HepG2 (cell line): ENCODE data around the gene RNU1-2. TPM values are rescaled to one million over a fixed set of nuclear protein-coding genes. Genes with fewer than 3 reads are reported as not detected.
"Not testable (repeated sequence)": the region's sequence is repeated elsewhere in the genome, so short reads cannot be mapped to it uniquely, and the experiment has no call there.

Source experiments
- ATAC-seq: fragments of 200-7000 bp; cut with Tn5 transposase; 3 replicates; pipeline ENCODE4 v1.9.1; 2020; ENCODE audit warnings: mild to moderate bottlenecking, moderate library complexity
- BruUV-seq: library from RNA; stranded (reverse); fragments of 400-500 nt; replicated peaks from 2 replicates; lab custom pipeline; 2021; lab: Mats Ljungman, UMichigan
- CTCF ChIA-PET: fragments of 300-600 bp; formaldehyde crosslinking; extraction: SDS; loops from one replicate; lab custom pipeline; 2021; ENCODE audit warnings: low total read pairs, inconsistent platforms, low intra/inter-chr PET ratio; lab: Yijun Ruan, JAX
- POLR2A ChIA-PET: fragments of 350-600 bp; sonication (Branson Sonifier 250); formaldehyde crosslinking; loops from one replicate; lab custom pipeline; 2020; ENCODE audit warnings: antibody characterized with exemption, inconsistent platforms; lab: Yijun Ruan, JAX
- DNase-seq: peaks from one replicate; pipeline ENCODE4 v3.0.0-alpha.2; 2015; ENCODE audit warnings: low spot score
- FAIRE-seq: peaks from 3 replicates; lab custom pipeline; 2011; peaks lifted over from hg19 to GRCh38; lab: Jason Lieb, UNC
- H2AFZ ChIP-seq: one replicate; pipeline ENCODE4 v1.6.1; 2011; ENCODE audit warnings: low read length, inconsistent platforms
- H3K27ac ChIP-seq: fragments of 300-600 bp; 3 replicates; pipeline ENCODE4 v1.8.0; 2011; ENCODE audit warnings: mixed run types, mild to moderate bottlenecking, mixed read lengths, low read length, inconsistent platforms; ENCODE audit not compliant: insufficient read depth; ENCODE audit errors: extremely low read length
- H3K27me3 ChIP-seq, 2 experiments: fragments of 200-600 bp in 1 of 2; 2 replicates in 1 of 2; 3 replicates in 1 of 2; pipeline versions ENCODE4 v1.6.0 to v1.8.0; 2011; ENCODE audit warnings: low read length in 2 of 2, mild to moderate bottlenecking in 2 of 2, moderate library complexity in 2 of 2, inconsistent platforms in 1 of 2; ENCODE audit not compliant: insufficient read depth in 2 of 2, control insufficient read depth in 1 of 2
- H3K36me3 ChIP-seq, 2 experiments: fragments of 200-600 bp in 1 of 2; replicated peaks in 1 of 2; 2 replicates in 1 of 2; 3 replicates in 1 of 2; pipeline versions ENCODE4 v1.5.1 to v1.8.0; 2011; ENCODE audit warnings: low read length in 2 of 2, inconsistent platforms in 1 of 2; ENCODE audit not compliant: insufficient read depth in 2 of 2, control insufficient read depth in 1 of 2
- H3K4me1 ChIP-seq: 2 replicates; pipeline ENCODE4 v1.5.1; 2012; ENCODE audit warnings: low read length, inconsistent platforms; ENCODE audit not compliant: insufficient read depth
- H3K4me2 ChIP-seq: 2 replicates; pipeline ENCODE4 v1.6.0; 2011; ENCODE audit warnings: low read depth, low read length, inconsistent platforms
- H3K4me3 ChIP-seq, 3 experiments: fragments of 200-600 bp in 1 of 3; sonication (generic), shearing (Covaris generic) in 1 of 3; replicated peaks in 1 of 3; 2 replicates each; pipeline ENCODE4 v1.5.1; 2011 to 2016; ENCODE audit warnings: low read length in 3 of 3, inconsistent platforms in 2 of 3, low read depth in 2 of 3, mild to moderate bottlenecking in 2 of 3, control low read depth in 1 of 3, mixed read lengths in 1 of 3; ENCODE audit not compliant: insufficient read depth in 1 of 3
- H3K79me2 ChIP-seq: one replicate; pipeline ENCODE4 v1.6.1; 2011; ENCODE audit warnings: low read length, inconsistent platforms; ENCODE audit not compliant: insufficient read depth
- H3K9ac ChIP-seq: 2 replicates; pipeline ENCODE4 v1.6.0; 2011; ENCODE audit warnings: mild to moderate bottlenecking, low read depth, low read length, inconsistent platforms; ENCODE audit not compliant: insufficient read depth
- H3K9me3 ChIP-seq: 2 replicates; pipeline ENCODE4 v1.5.1; 2012; ENCODE audit warnings: mild to moderate bottlenecking, low read length
- H4K20me1 ChIP-seq: 2 replicates; pipeline ENCODE4 v1.6.0; 2011; ENCODE audit warnings: inconsistent platforms, mild to moderate bottlenecking, low read length, moderate library complexity; ENCODE audit not compliant: insufficient read depth
- HOXA3 ChIP-seq: sonication (generic); formaldehyde crosslinking; IDR thresholded peaks from 2 replicates; pipeline ENCODE4 v1.5.0; 2020; ENCODE audit warnings: missing genetic modification reagents
- MAF1 ChIP-seq: sonication (generic); formaldehyde crosslinking; IDR thresholded peaks from 2 replicates; pipeline ENCODE4 v1.5.0; 2020; ENCODE audit warnings: missing genetic modification reagents, borderline replicate concordance
- THAP11 ChIP-seq: IDR thresholded peaks from 2 replicates; pipeline ENCODE4 v1.6.1; 2016; ENCODE audit warnings: missing biosample characterization, missing genetic modification reagents
- ZNF24 ChIP-seq: fragments of 450-650 bp; IDR thresholded peaks from 2 replicates; pipeline ENCODE4 v1.6.1; 2017; ENCODE audit warnings: antibody characterized with exemption, mild to moderate bottlenecking
- ZNF597 ChIP-seq: sonication (generic); formaldehyde crosslinking; IDR thresholded peaks from 2 replicates; pipeline ENCODE4 v1.5.0; 2020; ENCODE audit warnings: missing genetic modification reagents
- WGBS: methylation state at CpG from one replicate; pipeline ENCODE4 v1.1.6; 2017; ENCODE audit warnings: low lambda C conversion rate; 5-methylcytosine and 5-hydroxymethylcytosine counted together
- in situ Hi-C: cut with HindIII; loops from 2 replicates; pipeline ENCODE4 v1.10.0; 2017; ENCODE audit warnings: low pct_unique_long_range_greater_than_20kb; ENCODE audit not compliant: extremely low pct_ligation_motif_present
- intact Hi-C: fragments of 100-400 bp; cut with micrococcal nuclease; formaldehyde crosslinking; loops from one replicate; pipeline ENCODE4 v1.10.0; 2022; ENCODE audit not compliant: unreplicated experiment
- polyA plus RNA-seq, 8 experiments: library from polyadenylated mRNA; depleted of rRNA in 3 of 8; stranded (reverse) in 7 of 8; unstranded in 1 of 8; fragments of >200 nt; fragmentation: Illumina TruSeq in 4 of 8; extraction: Trizol in 4 of 8; gene quantifications; 2 replicates each; pipeline versions ENCODE4 v1.2.1 to v1.2.3, GENCODE V29; 2011 to 2016; ENCODE audit warnings: low read depth in 4 of 8, missing spikeins in 1 of 8, mixed read lengths in 1 of 8; ENCODE audit not compliant: insufficient read depth in 1 of 8
- total RNA-seq, 5 experiments: library from RNA; depleted of rRNA; stranded (reverse); fragments of >200 nt; fragmentation: Illumina TruSeq; extraction: Trizol; gene quantifications; 2 replicates each; pipeline ENCODE4 v1.2.3, GENCODE V29; 2016; ENCODE audit warnings: low read depth in 1 of 5
- TF ChIP-seq, protein P1 (sequence below): IDR thresholded peaks from 2 replicates; pipeline ENCODE4 v1.6.1; 2016; ENCODE audit warnings: mild to moderate bottlenecking

Gene RNU1-2
- total and polyA plus RNA-seq, 2 of the 13 experiments (the other 11 are each of a cell fraction or from before 2014, with no cell fraction given) = under 0.01 to 11,018 TPM

DNA sequence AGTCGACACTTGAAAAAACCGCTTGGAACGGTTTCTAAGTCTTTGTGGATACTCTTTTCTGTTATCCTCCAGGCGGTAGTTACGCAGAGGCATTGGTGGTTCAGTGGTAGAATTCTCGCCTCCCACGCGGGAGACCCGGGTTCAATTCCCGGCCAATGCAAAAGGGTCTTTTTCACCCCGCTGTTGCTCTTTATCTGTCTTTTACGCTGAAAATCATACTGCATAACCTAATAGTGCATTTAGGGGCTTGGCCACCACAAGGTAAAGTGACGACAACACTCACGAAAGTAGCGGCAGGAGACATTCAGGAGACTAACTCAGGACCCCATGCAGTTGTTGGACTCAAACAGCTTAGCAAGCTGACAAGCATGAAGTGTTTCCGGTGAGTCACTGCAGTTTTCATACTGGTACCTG lies 33.9 kb upstream of the RNU1-2 start (continued):
- TF ChIP-seq ZNF597 (CRISPR knock-in tag) (0 out of 2 replicates have a peak, but pooled peaks have one; percentile 37), MAF1 (peak; percentile 78; the same call in 1 of the 2 replicates), THAP11 (CRISPR knock-in tag) (0 out of 2 replicates have a peak, but pooled peaks have one; percentile 16), HOXA3 (peak; percentile 27; the same call in 1 of the 2 replicates), ZNF24 (peak; percentile 93)
- TF ChIP-seq, protein P1, sequence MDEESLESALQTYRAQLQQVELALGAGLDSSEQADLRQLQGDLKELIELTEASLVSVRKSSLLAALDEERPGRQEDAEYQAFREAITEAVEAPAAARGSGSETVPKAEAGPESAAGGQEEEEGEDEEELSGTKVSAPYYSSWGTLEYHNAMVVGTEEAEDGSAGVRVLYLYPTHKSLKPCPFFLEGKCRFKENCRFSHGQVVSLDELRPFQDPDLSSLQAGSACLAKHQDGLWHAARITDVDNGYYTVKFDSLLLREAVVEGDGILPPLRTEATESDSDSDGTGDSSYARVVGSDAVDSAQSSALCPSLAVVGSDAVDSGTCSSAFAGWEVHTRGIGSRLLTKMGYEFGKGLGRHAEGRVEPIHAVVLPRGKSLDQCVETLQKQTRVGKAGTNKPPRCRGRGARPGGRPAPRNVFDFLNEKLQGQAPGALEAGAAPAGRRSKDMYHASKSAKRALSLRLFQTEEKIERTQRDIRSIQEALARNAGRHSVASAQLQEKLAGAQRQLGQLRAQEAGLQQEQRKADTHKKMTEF = peak; percentile 29; the same call in 1 of the 2 replicates

GRCh38 chr1:16862415-16862814 lies 33.4 kb upstream of the RNU1-2 start:
- H3K79me2 ChIP-seq, POLR2A ChIA-PET, BruUV-seq, H3K4me3 ChIP-seq, H3K27me3 ChIP-seq, H3K9ac ChIP-seq, FAIRE-seq, ATAC-seq, intact Hi-C loops, H3K4me2 ChIP-seq, in situ Hi-C loops, H3K36me3 ChIP-seq, H3K27ac ChIP-seq, H3K9me3 ChIP-seq, H4K20me1 ChIP-seq, CTCF ChIA-PET, H3K4me1 ChIP-seq, DNase-seq, H2AFZ ChIP-seq: not testable (repeated sequence)
- 90% methylated on average over 4 of the region's 25 CpGs for WGBS

DNA sequence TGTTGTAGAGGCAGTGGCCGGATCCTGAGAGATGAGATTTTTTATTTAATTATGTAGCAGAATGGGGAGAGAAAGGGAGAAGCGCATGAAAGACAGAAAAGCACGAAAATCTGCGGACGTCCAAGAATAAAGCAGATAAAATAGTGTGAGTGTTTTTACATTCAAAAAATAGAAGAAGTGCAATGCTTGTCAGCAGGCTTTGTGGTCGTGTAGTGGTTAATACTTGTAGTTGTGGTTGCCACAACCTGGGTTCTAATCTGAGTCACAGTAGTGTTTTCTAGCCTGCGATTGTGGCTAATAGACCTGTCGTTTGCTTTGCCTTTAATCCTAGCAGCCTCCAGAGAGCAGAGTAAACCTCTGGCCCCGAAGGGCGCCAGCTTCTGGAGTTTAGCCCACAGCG lies 32.8 kb upstream of the RNU1-2 start:
- in situ Hi-C loops, POLR2A ChIA-PET, CTCF ChIA-PET, H3K79me2 ChIP-seq, H2AFZ ChIP-seq, DNase-seq, H4K20me1 ChIP-seq, H3K36me3 ChIP-seq, intact Hi-C loops, H3K9me3 ChIP-seq, FAIRE-seq, H3K27ac ChIP-seq, H3K4me3 ChIP-seq, BruUV-seq, H3K4me1 ChIP-seq, H3K27me3 ChIP-seq, ATAC-seq, H3K9ac ChIP-seq: not testable (repeated sequence)
- WGBS = 70% methylated on average over 6 of the region's 11 CpGs
- H3K4me2 ChIP-seq = peak overlapping the region; percentile 51

- in situ Hi-C loops, ATAC-seq, intact Hi-C loops, POLR2A ChIA-PET, H3K4me3 ChIP-seq, H4K20me1 ChIP-seq, H3K27ac ChIP-seq, H3K9ac ChIP-seq, CTCF ChIA-PET, H2AFZ ChIP-seq, FAIRE-seq, H3K79me2 ChIP-seq, DNase-seq, H3K27me3 ChIP-seq, H3K4me1 ChIP-seq, H3K4me2 ChIP-seq, H3K9me3 ChIP-seq, BruUV-seq, H3K36me3 ChIP-seq: not testable (repeated sequence)
- 9% methylated on average over 6 of the region's 6 CpGs for WGBS
Measured at GRCh38 chr1:16866926-16867707, 28.7 kb upstream of the RNU1-2 start.
